Tibial nerve (tissue), 4 donors: ENCODE results near the gene TMBIM4.
A peak's percentile ranks its signal among the peaks of the same experiment; 100 is the strongest.

Experiments used
- CTCF ChIP-seq, 5 experiments: fragments of 200-600 bp in 3 of 5; fragments of 450-650 bp in 2 of 5; sonication (generic) in 3 of 5; IDR thresholded peaks; one replicate each; pipeline ENCODE4 v1.5.1; 2016 to 2019; ENCODE audit warnings: antibody characterized with exemption in 5 of 5, mild to moderate bottlenecking in 3 of 5, moderate library complexity in 2 of 5
- EP300 ChIP-seq, 2 donors: sonication (generic); formaldehyde crosslinking; IDR thresholded peaks; one replicate each; pipeline ENCODE4 v1.6.1; 2017; ENCODE audit warnings: antibody characterized with exemption in 2 of 2, mild to moderate bottlenecking in 1 of 2
- POLR2A ChIP-seq, 2 donors: fragments of 450-650 bp; IDR thresholded peaks; one replicate each; pipeline ENCODE4 v1.6.1; 2017; ENCODE audit warnings: antibody characterized with exemption in 2 of 2, mild to moderate bottlenecking in 2 of 2, moderate library complexity in 2 of 2

GRCh38 chr12:66188584-66189485 is 19.0 kb upstream of the TMBIM4 start, which contains the start of gene IRAK3:
- TF ChIP-seq POLR2A (IDR thresholded peaks at IDR 0.05): peak; percentile 71 to 86
- TF ChIP-seq CTCF (IDR thresholded peaks at IDR 0.05): peak in 1 of 5 experiments; percentile 24
- TF ChIP-seq EP300 (IDR thresholded peaks at IDR 0.05): peak; percentile 97 to 98
